SHP77 (cell line): ENCODE results near the gene LHX6.

Experiments used
- DNase-seq, 2 experiments: peaks; one replicate each; lab custom pipeline; 2025; lab: John Stamatoyannopoulos, UW

Gene LHX6

GRCh38 chr9:122234022-122234748 is 5.4 kb upstream of the LHX6 start:
- DNase-seq = no peak

- no peak for DNase-seq
These were observed 4.1 kb upstream of the LHX6 start for GRCh38 chr9:122232796-122233306.

- no peak for DNase-seq
These were observed 704 bp upstream of the LHX6 start for GRCh38 chr9:122229485-122229837.

GRCh38 chr9:122228191-122228567 is 578 bp downstream of the LHX6 start:
- DNase-seq = no peak

GRCh38 chr9:122227575-122227900 is 1.2 kb downstream of the LHX6 start:
- DNase-seq = no peak

- no peak for DNase-seq
These were observed 1.8 kb downstream of the LHX6 start for GRCh38 chr9:122226758-122227574.

GRCh38 chr9:122226142-122226757 is 2.5 kb downstream of the LHX6 start:
- no peak for DNase-seq

GRCh38 chr9:122225312-122226141 is 3.2 kb downstream of the LHX6 start:
- DNase-seq = no peak

- DNase-seq = no peak
These were observed 5.3 kb downstream of the LHX6 start for GRCh38 chr9:122223435-122223834.

GRCh38 chr9:122222791-122223190 is 6.0 kb downstream of the LHX6 start:
- DNase-seq = no peak

GRCh38 chr9:122221183-122221811 is 7.5 kb downstream of the LHX6 start:
- no peak for DNase-seq

GRCh38 chr9:122220673-122221182 is 8.0 kb downstream of the LHX6 start:
- no peak for DNase-seq

- DNase-seq = no peak
These were observed 8.7 kb downstream of the LHX6 start for GRCh38 chr9:122219856-122220672.

GRCh38 chr9:122218935-122219855 is 9.6 kb downstream of the LHX6 start:
- DNase-seq = no peak

GRCh38 chr9:122218071-122218934 is 10.5 kb downstream of the LHX6 start:
- DNase-seq = no peak

- DNase-seq = no peak
These were observed 11.1 kb downstream of the LHX6 start for GRCh38 chr9:122217640-122218039.

- DNase-seq = no peak
These were observed 11.8 kb downstream of the LHX6 start for GRCh38 chr9:122216798-122217418.
